ENCODE data around the gene CDH23.

The CDH23 gene

GRCh38 chr10:71522442-71523144 is 125.9 kb downstream of the CDH23 start:
- FAIRE-seq: no peak

GRCh38 chr10:71523756-71524155 is 127.0 kb downstream of the CDH23 start:
- no peak for FAIRE-seq

GRCh38 chr10:71525092-71525491 is 128.4 kb downstream of the CDH23 start:
- FAIRE-seq: no peak

- FAIRE-seq: no peak
Measured at GRCh38 chr10:71525721-71526120, 129.0 kb downstream of the CDH23 start.

GRCh38 chr10:71526653-71527052 is 129.9 kb downstream of the CDH23 start:
- FAIRE-seq: no peak

- FAIRE-seq: no peak
Measured at GRCh38 chr10:71527135-71527534, 130.4 kb downstream of the CDH23 start.

- FAIRE-seq: no peak
Measured at GRCh38 chr10:71528371-71529206, 131.9 kb downstream of the CDH23 start.

- no peak for FAIRE-seq
Measured at GRCh38 chr10:71529207-71529827, 132.6 kb downstream of the CDH23 start.

- no peak for FAIRE-seq
Measured at GRCh38 chr10:71530781-71531180, 134.1 kb downstream of the CDH23 start.

GRCh38 chr10:71531485-71532446 is 135.0 kb downstream of the CDH23 start:
- no peak for FAIRE-seq

- FAIRE-seq: no peak
Measured at GRCh38 chr10:71532878-71533277, 136.2 kb downstream of the CDH23 start.

GRCh38 chr10:71533936-71534335 is 137.2 kb downstream of the CDH23 start:
- no peak for FAIRE-seq

- FAIRE-seq: no peak
Measured at GRCh38 chr10:71534568-71535194, 138.0 kb downstream of the CDH23 start.

- no peak for FAIRE-seq
Measured at GRCh38 chr10:71536332-71536731, 139.6 kb downstream of the CDH23 start.

- no peak for FAIRE-seq
Measured at GRCh38 chr10:71537125-71537524, 140.4 kb downstream of the CDH23 start.

- FAIRE-seq: no peak
Measured at GRCh38 chr10:71537681-71538080, 141.0 kb downstream of the CDH23 start.

GRCh38 chr10:71538608-71539260 is 142.0 kb downstream of the CDH23 start:
- no peak for FAIRE-seq

- FAIRE-seq: no peak
Measured at GRCh38 chr10:71539442-71540118, 142.9 kb downstream of the CDH23 start.

GRCh38 chr10:71542478-71542877 is 145.8 kb downstream of the CDH23 start:
- FAIRE-seq: no peak

GRCh38 chr10:71543608-71544170 is 147.0 kb downstream of the CDH23 start:
- no peak for FAIRE-seq

- no peak for FAIRE-seq
Measured at GRCh38 chr10:71545001-71545400, 148.3 kb downstream of the CDH23 start.
